A673 (cell line): ENCODE data around the gene C3orf18. TPM values are rescaled to one million over a fixed set of nuclear protein-coding genes. Genes with fewer than 3 reads are reported as not detected.
A peak's percentile ranks its signal among the peaks of the same experiment; 100 is the strongest.

ENCODE experiments used
- BruUV-seq: library from RNA; stranded (reverse); fragments of 400-500 nt; replicated peaks from 2 replicates; lab custom pipeline; 2021; lab: Mats Ljungman, UMichigan
- CTCF ChIA-PET: fragments of 300-600 bp; sonication (Branson Sonifier 250); formaldehyde crosslinking; loops from one replicate; lab custom pipeline; 2022; ENCODE audit warnings: antibody characterized with exemption; lab: Charles Lee
- POLR2A ChIA-PET: fragments of 300-600 bp; sonication (Branson Sonifier 250); formaldehyde crosslinking; loops from one replicate; lab custom pipeline; 2022; ENCODE audit warnings: antibody characterized with exemption; ENCODE audit not compliant: low non-redundant PET; lab: Charles Lee
- DNase-seq: peaks from one replicate; pipeline ENCODE4 v3.0.0-alpha.2; 2015; ENCODE audit warnings: low spot score
- H3K27ac ChIP-seq: fragments of 200-600 bp; sonication (generic); 2 replicates; pipeline ENCODE4 v1.5.1; 2016; ENCODE audit warnings: mixed run types, low read depth, mild to moderate bottlenecking, mixed read lengths, antibody characterized with exemption, low read length; ENCODE audit not compliant: poor library complexity, severe bottlenecking
- H3K27me3 ChIP-seq: fragments of 200-600 bp; sonication (generic); replicated peaks from 2 replicates; pipeline ENCODE4 v1.6.1; 2017; ENCODE audit warnings: mixed run types, low read depth, mild to moderate bottlenecking, mixed read lengths, antibody characterized with exemption, low read length; ENCODE audit not compliant: insufficient read depth, poor library complexity
- H3K36me3 ChIP-seq: fragments of 200-600 bp; sonication (generic); 2 replicates; pipeline ENCODE4 v1.6.1; 2016; ENCODE audit warnings: mixed run types, mild to moderate bottlenecking, mixed read lengths, antibody characterized with exemption, low read length; ENCODE audit not compliant: insufficient read depth, poor library complexity, severe bottlenecking
- H3K4me1 ChIP-seq: fragments of 200-600 bp; sonication (generic); 2 replicates; pipeline ENCODE4 v1.6.1; 2017; ENCODE audit warnings: mixed run types, mild to moderate bottlenecking, mixed read lengths, antibody characterized with exemption, low read length; ENCODE audit not compliant: insufficient read depth, poor library complexity, severe bottlenecking
- H3K4me3 ChIP-seq: fragments of 200-600 bp; sonication (generic); 2 replicates; pipeline ENCODE4 v1.5.1; 2016; ENCODE audit warnings: low read depth, mixed run types, mild to moderate bottlenecking, mixed read lengths, low read length; ENCODE audit not compliant: poor library complexity, severe bottlenecking
- H3K9me3 ChIP-seq: fragments of 200-600 bp; sonication (generic); 2 replicates; pipeline ENCODE4 v1.6.1; 2016; ENCODE audit warnings: mixed run types, low read depth, mild to moderate bottlenecking, mixed read lengths, antibody characterized with exemption, low read length; ENCODE audit not compliant: poor library complexity, severe bottlenecking
- EZH2 ChIP-seq: fragments of 200-600 bp; sonication (generic); IDR thresholded peaks from 2 replicates; pipeline ENCODE4 v1.6.1; 2017; ENCODE audit warnings: borderline replicate concordance, low read depth, mild to moderate bottlenecking, mixed read lengths, antibody characterized with exemption, low read length; ENCODE audit not compliant: poor library complexity, severe bottlenecking
- intact Hi-C: fragments of 100-400 bp; cut with micrococcal nuclease; formaldehyde crosslinking; loops from one replicate; pipeline ENCODE4 v1.10.0; 2022; ENCODE audit not compliant: unreplicated experiment
- total RNA-seq: library from RNA; stranded (reverse); gene quantifications from 2 replicates; pipeline ENCODE4 v1.2.3, GENCODE V29; 2021
- TF ChIP-seq, protein P1 (sequence below): fragments of 300-800, 200-600 bp; sonication (generic); conservative IDR thresholded peaks from 2 replicates; pipeline ENCODE4 v1.5.1; 2017; ENCODE audit warnings: low read depth, mild to moderate bottlenecking, antibody characterized with exemption, low read length, moderate library complexity, mixed read lengths

Gene C3orf18
- total RNA-seq, 1 experiment from 2014 or later = 1.5 TPM

DNA sequence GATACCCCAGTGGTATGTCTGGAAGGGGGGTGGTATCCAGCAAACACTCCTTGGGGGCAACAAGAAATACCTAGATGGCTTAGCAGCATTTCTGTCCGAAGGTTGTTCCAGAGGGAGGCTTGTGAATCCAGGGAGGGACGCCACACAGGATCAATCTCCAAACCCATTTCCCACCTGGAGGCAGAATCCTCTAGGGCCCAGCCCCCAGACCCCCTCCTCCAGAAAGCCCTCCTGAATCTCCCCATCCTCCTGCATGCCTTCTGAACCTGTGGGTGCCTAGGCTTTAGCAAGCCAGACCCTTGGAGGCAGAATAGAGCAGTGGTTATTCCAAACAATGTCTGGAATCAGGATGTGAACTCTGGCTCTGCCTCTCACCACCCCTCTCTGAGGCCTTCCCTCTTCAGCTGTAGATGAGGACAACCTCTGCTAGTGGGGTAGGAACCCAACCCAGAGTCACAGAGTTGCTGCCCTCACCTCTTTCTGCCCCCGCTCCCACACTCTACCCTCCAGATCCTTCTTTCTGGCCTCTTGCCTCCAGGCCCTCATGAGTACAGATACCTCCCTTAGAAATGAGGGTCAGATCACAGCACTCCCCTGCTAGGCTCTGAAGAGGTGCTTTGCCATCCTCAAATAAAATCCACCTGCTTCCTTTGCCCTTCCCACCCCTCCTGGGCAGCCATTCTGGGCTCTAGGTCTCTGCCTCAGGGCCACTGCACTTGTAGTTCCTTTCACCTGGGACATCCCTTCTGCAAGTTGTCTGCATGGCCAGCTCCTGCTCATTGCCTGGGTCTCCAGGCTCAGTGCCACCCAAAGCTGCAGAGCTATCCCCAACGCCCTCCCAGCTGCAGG, 35.9 kb upstream of the C3orf18 start:
- no peaks in the 10 kb centered on the region for H3K9me3 ChIP-seq
- ChIA-PET CTCF (no interaction called here), POLR2A (no interaction called here)
- no peaks in the 10 kb centered on the region for H3K36me3 ChIP-seq
- no peaks in the 10 kb centered on the region for H3K27me3 ChIP-seq
- H3K27ac ChIP-seq = no peak overlapping the region
- intact Hi-C loops = no loop called here
- no TSS peak for BruUV-seq
- no peak overlapping the region for H3K4me3 ChIP-seq
- TF ChIP-seq, protein P1, sequence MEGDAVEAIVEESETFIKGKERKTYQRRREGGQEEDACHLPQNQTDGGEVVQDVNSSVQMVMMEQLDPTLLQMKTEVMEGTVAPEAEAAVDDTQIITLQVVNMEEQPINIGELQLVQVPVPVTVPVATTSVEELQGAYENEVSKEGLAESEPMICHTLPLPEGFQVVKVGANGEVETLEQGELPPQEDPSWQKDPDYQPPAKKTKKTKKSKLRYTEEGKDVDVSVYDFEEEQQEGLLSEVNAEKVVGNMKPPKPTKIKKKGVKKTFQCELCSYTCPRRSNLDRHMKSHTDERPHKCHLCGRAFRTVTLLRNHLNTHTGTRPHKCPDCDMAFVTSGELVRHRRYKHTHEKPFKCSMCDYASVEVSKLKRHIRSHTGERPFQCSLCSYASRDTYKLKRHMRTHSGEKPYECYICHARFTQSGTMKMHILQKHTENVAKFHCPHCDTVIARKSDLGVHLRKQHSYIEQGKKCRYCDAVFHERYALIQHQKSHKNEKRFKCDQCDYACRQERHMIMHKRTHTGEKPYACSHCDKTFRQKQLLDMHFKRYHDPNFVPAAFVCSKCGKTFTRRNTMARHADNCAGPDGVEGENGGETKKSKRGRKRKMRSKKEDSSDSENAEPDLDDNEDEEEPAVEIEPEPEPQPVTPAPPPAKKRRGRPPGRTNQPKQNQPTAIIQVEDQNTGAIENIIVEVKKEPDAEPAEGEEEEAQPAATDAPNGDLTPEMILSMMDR = no peak
- no peak for TF ChIP-seq EZH2
- peaks cover 18% of the 10 kb centered on the region for H3K4me1 ChIP-seq
- no peak for DNase-seq

DNA sequence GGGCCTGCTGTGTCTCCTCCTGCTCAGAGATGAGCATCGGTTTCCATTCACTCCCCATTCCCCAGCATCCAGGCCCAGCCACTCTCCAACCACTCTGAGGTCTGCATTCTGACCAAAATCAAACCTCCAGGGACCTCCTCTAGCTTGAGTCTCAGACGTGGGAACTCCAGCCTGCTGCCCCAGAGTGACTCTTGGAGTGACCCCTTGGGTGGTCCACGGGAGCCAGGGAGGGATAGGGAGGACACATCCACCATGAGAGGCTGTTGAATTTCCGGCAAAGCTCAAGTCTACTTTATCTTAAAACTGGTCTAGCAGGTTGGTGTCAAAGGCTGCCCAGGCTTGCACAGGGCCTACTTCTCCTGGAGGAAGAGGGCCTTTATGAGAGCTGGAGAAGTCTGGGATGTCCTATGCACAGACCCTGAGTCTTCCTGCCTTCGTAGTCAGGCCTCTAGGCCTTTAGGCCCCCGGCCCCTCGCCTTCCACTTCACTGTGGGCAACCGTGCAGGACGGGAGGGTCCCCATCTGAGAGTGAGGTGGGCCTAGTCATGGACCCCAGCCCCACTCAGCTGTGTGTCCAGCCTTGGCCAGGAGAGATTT, 35.1 kb upstream of the C3orf18 start:
- no peak for DNase-seq
- H3K4me3 ChIP-seq = no peak overlapping the region
- TF ChIP-seq, protein P1 = no peak
- no peak for TF ChIP-seq EZH2
- POLR2A ChIA-PET = no interaction called here
- H3K9me3 ChIP-seq = no peaks in the 10 kb centered on the region
- H3K27me3 ChIP-seq = no peaks in the 10 kb centered on the region
- no peaks in the 10 kb centered on the region for H3K36me3 ChIP-seq
- H3K4me1 ChIP-seq = peaks cover 18% of the 10 kb centered on the region
- no TSS peak for BruUV-seq
- H3K27ac ChIP-seq = no peak overlapping the region
- CTCF ChIA-PET = no interaction called here
- intact Hi-C loops = no loop called here

DNA sequence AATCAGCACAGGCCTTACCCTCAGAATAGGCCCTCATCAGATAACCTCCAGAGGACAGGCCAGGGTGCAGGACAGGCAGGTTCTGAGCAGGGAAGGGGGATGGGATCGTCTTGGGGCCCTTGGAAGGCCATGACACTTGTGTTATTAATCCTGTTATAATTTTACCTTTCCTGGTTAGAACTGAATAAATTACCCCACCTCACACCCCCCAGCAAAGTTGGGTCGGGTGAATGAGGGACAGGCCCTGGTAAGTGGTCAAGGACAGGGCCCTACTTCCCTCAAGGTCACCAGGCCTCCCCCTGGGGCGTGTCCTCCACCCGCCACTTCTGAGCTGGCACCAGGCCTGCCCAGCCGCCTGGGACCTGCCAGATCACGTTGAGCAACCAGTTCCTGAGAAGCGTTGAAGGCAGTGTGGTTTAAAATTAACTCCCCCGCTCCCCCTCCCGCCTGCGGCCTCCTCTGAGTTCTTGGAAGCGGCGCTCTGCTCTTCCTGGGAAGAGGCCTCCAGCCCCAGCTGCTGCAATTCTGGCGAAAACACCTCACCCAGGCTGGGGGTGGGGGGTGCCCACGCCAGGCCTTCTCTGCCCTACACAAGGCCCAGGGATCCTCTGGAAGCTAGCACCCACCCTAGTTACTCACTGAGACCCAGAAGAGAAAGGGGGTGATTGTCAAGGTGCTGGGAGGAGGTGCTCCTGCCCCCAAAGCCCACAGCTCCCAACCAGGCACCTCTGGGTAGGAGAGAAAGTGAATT, 33.5 kb upstream of the C3orf18 start:
- peak; percentile 68 for DNase-seq

More for the DNA sequence above, 33.5 kb upstream of the C3orf18 start:
- H3K27me3 ChIP-seq = no peaks in the 10 kb centered on the region
- H3K36me3 ChIP-seq = no peaks in the 10 kb centered on the region
- BruUV-seq = no TSS peak
- intact Hi-C loops = no loop called here
- ChIA-PET CTCF (no interaction called here), POLR2A (no interaction called here)
- no peaks in the 10 kb centered on the region for H3K9me3 ChIP-seq
- no peak for TF ChIP-seq EZH2
- TF ChIP-seq, protein P1 = no peak
- H3K4me1 ChIP-seq = peaks cover 18% of the 10 kb centered on the region
- H3K27ac ChIP-seq = peak overlapping the region; percentile 67
- H3K4me3 ChIP-seq = no peak overlapping the region
